ENCODE results near the gene EPS8.
"Not testable (repeated sequence)": the region's sequence is repeated elsewhere in the genome, so short reads cannot be mapped to it uniquely, and the experiment has no call there.

EPS8 gene

GRCh38 chr12:15648558-15648957 is 140.6 kb downstream of the EPS8 start:
- no peak for DNase-seq (ENCODE audit: low read depth in 2 of 2)

- no peak for DNase-seq (ENCODE audit: low read depth in 2 of 2)
These were observed 142.6 kb downstream of the EPS8 start for GRCh38 chr12:15646581-15646980.

DNA sequence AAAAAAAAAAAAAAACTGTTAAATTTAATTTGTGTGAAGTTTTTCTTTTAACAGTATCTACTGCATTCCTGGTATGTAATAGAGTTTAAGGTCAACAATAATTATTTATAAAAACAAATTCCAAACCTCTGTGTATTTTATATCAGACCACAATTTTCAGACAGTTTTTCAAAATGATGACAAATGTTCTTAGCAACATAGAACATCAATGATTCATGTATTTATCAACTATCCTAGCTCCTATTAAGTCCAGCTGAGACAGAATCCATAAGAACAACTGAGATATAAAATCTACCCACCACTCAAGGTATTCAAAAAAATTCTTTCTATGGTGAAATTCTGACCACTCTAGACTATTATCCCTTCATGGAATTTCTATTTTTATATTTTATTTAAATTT is 144.5 kb downstream of the EPS8 start:
- no peak for DNase-seq (ENCODE audit: low read depth in 2 of 2)

GRCh38 chr12:15638231-15638630 is 151.0 kb downstream of the EPS8 start:
- no peak for DNase-seq (ENCODE audit: low read depth in 2 of 2)

- DNase-seq (ENCODE audit: low read depth in 2 of 2), result no peak
These were observed 152.9 kb downstream of the EPS8 start for GRCh38 chr12:15636060-15636890.

DNA sequence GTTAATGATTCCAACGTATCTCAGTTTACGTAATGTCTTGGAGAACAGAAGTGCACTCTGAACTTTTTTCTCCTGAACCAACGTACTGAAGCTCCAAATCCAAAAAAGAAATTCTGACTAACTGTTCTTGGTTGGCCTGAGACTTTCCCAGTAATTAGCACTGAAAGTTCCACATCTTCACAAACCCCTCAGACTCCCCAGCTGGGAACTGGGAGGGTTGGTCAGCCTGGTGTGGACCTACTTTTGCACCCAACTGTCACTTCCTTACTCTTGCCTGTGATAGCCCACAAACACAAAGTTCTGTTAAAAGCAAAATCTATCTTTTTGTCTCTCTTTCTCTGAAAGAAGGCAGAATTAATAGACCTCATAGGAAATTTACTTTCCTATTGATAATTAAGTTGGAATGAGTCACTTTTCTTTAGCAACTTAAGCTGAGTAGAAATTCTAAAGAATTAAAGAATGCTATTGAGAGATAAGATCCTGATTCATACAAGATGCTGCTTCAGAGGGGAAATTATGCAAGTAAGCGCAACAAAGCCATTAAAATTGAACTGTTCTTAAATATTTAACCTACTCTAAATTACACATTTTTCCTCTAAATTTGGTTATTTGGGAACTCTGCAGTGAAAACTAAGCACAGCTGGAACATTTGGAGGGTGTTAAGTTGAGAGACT is 155.0 kb downstream of the EPS8 start:
- no peak for DNase-seq (ENCODE audit: low read depth in 2 of 2)

GRCh38 chr12:15633201-15633600 is 156.0 kb downstream of the EPS8 start:
- DNase-seq (ENCODE audit: low read depth in 2 of 2), result no peak

DNA sequence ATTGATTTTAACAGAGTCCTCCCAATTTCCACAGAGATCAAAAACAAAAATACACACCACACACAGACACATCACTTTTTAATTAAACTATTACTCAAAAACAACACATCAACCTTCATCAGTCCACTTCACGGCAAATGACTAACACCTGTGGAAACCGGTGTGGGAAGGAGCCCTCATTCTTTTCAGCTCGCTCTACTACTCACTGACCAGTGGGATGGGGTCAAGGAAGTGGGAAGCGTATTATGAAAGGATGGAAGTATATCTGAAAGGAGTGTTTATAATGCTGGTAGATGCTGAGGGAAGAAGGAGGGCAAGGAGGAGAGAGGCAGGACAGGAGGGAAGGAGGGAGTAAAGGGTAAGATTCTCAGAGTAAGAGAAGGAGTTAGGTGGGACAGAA is 156.5 kb downstream of the EPS8 start:
- DNase-seq (ENCODE audit: low read depth in 2 of 2), result no peak

DNA sequence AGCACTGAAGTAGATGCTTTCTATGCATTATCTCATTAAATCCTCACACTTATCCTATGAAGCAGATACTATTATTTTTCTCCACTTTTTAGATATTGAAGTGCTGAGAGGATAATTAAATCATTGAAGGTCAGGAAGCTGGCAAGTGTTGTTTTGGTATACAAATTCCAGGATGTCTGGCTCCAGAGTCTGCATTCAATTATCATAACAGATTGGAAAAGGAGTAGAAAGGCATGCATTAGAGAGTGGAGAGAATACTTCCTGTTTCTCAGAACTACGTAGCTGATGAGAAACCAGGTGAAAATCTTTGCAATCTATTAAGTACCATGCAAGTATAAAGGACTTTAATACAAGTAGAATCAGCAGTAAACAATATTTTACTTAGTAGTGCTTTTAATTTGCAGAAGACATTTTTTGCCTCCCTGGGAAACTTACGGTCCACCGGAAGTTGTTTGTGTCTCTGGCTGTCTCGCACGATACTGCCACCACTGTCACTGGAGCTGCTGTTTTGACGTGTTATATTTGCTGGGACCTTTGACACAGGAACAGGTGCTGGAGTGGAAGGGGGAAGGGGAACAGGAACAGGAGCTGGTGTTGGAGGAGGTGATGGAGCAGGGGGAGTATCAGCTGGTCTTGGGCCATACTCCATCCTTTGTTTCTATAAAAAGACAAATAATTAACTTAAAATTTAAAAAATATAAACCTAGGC is 158.0 kb downstream of the EPS8 start:
- DNase-seq (ENCODE audit: low read depth in 2 of 2), result no peak

DNA sequence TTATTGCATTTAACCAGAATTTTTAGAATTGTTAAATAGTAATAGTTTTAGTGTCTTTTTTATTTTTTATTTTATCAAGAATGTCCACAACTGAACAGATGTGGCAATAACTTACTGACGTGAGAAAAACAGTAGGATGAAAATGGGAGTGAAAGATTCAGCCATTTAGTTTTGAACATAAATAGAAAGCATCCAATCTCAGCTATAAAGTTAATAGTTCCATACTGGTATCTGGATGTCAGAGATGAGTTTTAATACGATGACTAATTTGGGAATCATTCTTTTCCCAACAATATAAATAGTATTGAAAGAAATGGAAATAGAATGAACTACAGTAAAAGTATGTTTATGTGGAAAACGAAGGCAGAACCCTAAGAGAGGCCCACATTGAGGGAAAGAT is 159.4 kb downstream of the EPS8 start:
- DNase-seq (ENCODE audit: low read depth in 2 of 2), result no peak

DNA sequence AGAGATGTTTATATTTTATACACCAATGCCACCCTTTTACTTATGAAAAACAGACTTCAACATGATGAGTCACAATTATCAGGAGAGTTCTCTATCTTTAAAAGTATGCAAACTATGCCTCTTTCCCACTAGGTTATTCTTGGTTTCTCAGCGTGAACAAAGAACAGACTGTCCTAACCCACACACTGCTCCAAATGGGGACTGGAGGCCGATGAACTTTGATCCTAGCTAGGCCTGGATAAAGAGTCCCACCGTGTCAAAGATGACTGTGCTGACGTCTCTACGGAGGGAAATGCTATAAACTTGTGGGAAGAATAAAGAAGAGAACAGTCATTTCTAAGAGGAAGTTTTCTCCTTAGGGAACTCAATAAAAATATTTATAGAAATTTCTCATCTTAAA is 160.1 kb downstream of the EPS8 start:
- DNase-seq (ENCODE audit: low read depth in 2 of 2), result no peak

GRCh38 chr12:15627995-15628945 is 160.9 kb downstream of the EPS8 start:
- DNase-seq (ENCODE audit: low read depth in 2 of 2), result no peak

- DNase-seq (ENCODE audit: low read depth in 2 of 2), result no peak
These were observed 164.1 kb downstream of the EPS8 start for GRCh38 chr12:15625075-15625474.

- no peak for DNase-seq (ENCODE audit: low read depth in 2 of 2)
These were observed 168.2 kb downstream of the EPS8 start for GRCh38 chr12:15620741-15621539.

DNA sequence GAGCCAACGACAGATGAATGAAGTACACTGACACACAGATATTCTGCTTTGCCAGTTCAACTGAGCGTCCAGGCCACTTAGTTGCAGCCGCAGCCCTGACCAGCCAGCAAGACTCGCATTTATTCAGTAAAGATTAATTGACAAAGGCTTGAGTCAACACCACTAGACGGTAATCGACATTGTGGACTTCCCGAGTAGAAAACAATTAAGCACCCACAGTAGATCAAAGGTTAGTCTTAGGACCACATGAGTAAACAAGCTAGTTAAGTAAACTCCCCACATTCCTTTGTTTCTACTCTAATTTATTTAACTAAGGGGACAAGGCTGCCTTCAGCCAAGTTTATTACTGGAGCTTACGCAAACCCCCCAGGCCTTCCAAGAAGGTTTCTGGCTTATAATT is 172.7 kb downstream of the EPS8 start:
- not testable (repeated sequence) for DNase-seq (ENCODE audit: low read depth in 2 of 2)

DNA sequence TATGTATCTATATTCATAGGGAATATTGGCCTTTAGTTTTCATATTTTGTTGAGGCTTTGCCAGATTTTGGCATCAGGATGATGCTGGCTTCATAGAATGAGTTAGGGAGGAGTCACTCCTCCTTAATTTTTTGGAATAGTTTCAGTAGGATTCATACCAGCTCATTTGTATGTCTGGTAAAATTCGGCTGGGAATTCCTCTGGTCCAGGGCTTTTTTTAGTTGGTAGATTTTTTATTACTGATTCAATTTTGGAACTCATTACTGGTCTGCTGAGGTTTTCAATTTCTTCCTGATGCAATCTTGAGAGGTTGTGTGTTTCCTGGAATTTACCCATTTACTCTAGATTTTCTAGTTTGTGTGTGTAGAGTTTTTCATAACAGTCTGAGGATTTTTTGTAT is 175.2 kb downstream of the EPS8 start:
- DNase-seq (ENCODE audit: low read depth in 2 of 2), result no peak

- DNase-seq (ENCODE audit: low read depth in 2 of 2), result no peak
These were observed 180.2 kb downstream of the EPS8 start for GRCh38 chr12:15608941-15609340.

- no peak for DNase-seq (ENCODE audit: low read depth in 2 of 2)
These were observed 180.8 kb downstream of the EPS8 start for GRCh38 chr12:15608406-15608805.

- DNase-seq (ENCODE audit: low read depth in 2 of 2), result no peak
These were observed 183.2 kb downstream of the EPS8 start for GRCh38 chr12:15605881-15606590.

- DNase-seq (ENCODE audit: low read depth in 2 of 2), result no peak
These were observed 185.6 kb downstream of the EPS8 start for GRCh38 chr12:15603474-15604085.

All from stimulated activated CD8-positive, alpha-beta memory T cell treated with anti-CD3 and anti-CD28 coated beads, Interleukin-2, amount 100 ng/mL, for 48 hours (primary cell).